Activated naive CD8-positive, alpha-beta T cell (primary cell): ENCODE data around the gene PHF21B.

ENCODE experiments used
- H3K27ac Mint-ChIP-seq: one replicate; pipeline ENCODE4 v1.8.0; 2021; ENCODE audit warnings: mixed read lengths
- H3K27me3 Mint-ChIP-seq: one replicate; pipeline ENCODE4 v1.8.0; 2021; ENCODE audit warnings: mixed read lengths
- H3K36me3 Mint-ChIP-seq: one replicate; pipeline ENCODE4 v1.8.0; 2021; ENCODE audit warnings: mixed read lengths
- H3K4me1 Mint-ChIP-seq: one replicate; pipeline ENCODE4 v1.8.0; 2021; ENCODE audit warnings: low read depth, mixed read lengths
- H3K4me3 Mint-ChIP-seq: one replicate; pipeline ENCODE4 v1.8.0; 2021; ENCODE audit warnings: mild to moderate bottlenecking, mixed read lengths
- H3K9me3 Mint-ChIP-seq: one replicate; pipeline ENCODE4 v1.8.0; 2021; ENCODE audit warnings: low read depth, mixed read lengths

Gene PHF21B

DNA sequence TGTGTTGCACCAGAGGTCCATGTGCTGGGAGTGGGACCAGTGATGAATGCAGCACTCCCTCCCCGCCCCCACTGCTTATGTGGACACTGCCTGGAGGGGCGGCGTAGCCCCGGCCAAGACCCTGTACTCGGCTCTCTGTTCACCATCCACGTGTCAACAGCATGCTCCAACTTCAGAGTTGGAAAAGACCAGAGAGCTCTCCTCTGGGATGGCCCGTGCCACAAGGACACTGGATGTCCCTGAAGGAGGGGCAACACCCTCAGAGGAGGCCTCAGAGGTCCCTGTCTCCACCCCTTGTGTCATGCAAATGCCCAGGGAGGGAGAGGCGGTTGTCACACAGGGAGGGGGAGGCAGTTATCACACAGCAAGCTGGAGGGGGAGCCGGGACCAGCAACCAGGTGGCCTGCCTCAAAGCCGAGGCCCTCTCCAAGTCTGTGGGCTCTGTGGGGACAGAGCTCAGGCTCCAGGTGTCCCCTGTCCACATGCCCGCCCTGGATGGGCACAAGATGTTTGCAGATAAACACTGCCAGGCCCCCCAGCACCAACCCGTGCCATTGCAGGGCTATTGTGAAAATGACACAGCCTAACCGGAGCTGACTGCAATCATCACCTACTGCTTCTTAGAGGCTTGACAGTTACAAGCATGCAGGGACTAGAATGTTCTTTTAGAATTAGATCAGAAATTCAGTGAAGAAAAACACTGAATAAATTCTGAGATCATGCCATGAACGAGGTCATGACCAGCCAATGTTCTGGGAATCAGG is 121.1 kb downstream of the PHF21B start:
- Mint-ChIP-seq H3K36me3 (no peaks in the 10 kb centered on the region), H3K4me3 (no peak overlapping the region), H3K27me3 (no peaks in the 10 kb centered on the region), H3K9me3 (no peaks in the 10 kb centered on the region), H3K4me1 (no peaks in the 10 kb centered on the region), H3K27ac (no peak overlapping the region)

DNA sequence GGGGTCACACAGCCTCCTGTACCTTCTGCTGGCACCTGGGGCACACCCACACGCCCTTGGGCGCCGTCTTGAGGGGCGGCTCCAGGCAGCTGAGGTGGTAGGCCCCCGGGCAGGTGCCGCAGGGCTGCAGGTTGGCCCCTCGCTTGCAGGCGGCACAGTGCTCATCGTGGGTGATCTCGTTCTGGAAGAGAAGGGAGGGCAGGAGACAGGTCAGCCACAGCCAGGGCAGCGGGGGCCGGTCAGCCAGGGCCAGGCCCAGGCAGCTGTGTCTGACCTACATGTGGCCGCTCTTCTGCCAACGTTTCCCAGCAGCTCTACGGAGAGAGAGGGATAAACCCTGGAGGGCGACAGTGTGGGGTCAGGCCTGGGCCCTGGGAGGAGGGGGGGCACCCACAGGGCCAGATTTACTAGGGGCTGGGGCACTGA is 121.9 kb downstream of the PHF21B start:
- Mint-ChIP-seq H3K4me3 (no peak overlapping the region), H3K27me3 (no peaks in the 10 kb centered on the region), H3K27ac (no peak overlapping the region), H3K36me3 (no peaks in the 10 kb centered on the region), H3K4me1 (no peaks in the 10 kb centered on the region), H3K9me3 (no peaks in the 10 kb centered on the region)

DNA sequence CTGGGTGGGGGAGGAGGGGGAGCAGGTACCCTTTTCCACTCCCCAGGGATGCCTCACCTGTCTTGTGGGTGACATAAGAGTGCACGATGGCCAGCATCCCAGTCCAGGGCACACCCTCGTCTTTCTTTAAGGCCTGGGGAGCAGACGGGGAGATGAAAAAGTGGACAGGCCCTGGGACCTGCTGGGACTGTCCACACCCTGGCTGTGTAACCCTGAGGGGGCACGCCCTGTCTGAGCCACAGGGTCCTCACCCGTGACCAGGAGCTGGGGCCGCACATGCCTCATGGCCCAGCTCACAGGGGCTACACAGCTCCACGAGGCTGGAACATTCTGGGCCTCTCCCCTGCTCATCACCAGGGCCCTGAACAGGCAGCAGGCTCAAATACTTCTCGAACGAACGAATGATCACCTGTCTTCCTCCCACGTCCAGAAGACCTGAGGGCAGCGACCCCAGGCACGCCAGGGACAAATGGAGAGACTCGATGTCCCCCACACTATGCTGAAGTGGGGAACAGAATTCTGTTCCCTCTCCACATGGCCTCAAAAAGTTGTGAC is 123.9 kb downstream of the PHF21B start:
- no peak overlapping the region for H3K4me3 Mint-ChIP-seq
- H3K36me3 Mint-ChIP-seq: no peaks in the 10 kb centered on the region
- H3K4me1 Mint-ChIP-seq: no peaks in the 10 kb centered on the region
- no peaks in the 10 kb centered on the region for H3K9me3 Mint-ChIP-seq
- H3K27me3 Mint-ChIP-seq: no peaks in the 10 kb centered on the region
- no peak overlapping the region for H3K27ac Mint-ChIP-seq

DNA sequence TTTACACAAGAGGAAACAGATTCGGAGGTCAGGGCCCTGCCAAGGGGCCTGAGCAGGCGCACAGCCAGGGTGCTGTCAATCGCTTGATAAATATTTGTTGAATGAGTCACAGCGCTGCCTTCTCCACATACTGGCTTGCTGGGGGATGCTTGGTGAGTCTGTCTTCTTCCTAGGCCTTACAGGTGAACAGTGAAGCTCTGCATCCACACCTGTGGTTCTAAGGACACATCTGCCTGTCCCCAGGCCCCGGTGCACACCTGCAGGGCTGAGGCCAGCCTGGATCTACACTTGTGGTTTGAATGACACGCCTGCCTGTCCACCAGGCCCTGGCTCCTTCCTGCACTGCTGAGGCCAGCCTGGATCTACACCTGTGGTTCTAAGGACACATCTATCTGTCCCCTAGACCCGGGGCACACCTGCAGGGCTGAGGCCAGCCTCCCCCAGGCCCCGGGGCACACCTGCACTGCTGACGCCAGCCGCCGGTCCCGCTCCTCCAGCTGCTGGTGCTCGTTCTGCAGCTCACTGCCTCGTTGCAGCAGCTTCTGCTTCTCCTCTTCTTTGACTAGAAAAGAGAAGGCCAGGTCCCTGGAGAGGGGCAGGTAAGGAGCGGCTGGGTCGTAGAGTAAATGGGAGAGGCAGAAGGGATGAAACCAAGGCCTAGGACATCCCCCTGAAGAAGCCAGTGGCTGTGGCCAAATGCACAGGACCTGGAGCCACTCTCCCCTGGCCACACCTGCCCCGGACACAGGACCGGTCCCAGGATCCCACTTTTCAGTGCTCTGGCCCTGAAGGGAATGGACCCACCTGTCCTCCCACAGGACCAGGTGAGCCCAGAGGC is 124.6 kb downstream of the PHF21B start:
- no peaks in the 10 kb centered on the region for H3K9me3 Mint-ChIP-seq
- H3K27ac Mint-ChIP-seq: no peak overlapping the region
- H3K4me3 Mint-ChIP-seq: no peak overlapping the region
- no peaks in the 10 kb centered on the region for H3K27me3 Mint-ChIP-seq
- H3K36me3 Mint-ChIP-seq: no peaks in the 10 kb centered on the region
- H3K4me1 Mint-ChIP-seq: no peaks in the 10 kb centered on the region

DNA sequence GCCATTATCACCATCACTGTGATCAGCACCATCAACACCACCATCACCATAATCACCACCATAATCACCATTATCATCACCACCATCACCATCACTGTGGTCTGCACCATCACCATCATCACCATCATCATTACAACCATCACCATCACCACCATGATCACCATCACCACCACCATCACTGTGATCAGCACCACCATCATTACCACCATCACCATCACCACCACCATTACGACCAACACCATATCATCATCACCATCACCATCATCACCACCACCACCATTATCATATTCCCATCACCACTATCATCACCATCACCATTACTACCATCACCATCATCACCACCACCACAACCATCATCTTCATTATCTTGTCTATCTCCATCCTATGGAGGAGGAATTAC is 125.2 kb downstream of the PHF21B start:
- Mint-ChIP-seq H3K9me3 (no peaks in the 10 kb centered on the region), H3K4me3 (no peak overlapping the region), H3K4me1 (no peaks in the 10 kb centered on the region), H3K27me3 (no peaks in the 10 kb centered on the region), H3K36me3 (no peaks in the 10 kb centered on the region), H3K27ac (no peak overlapping the region)

DNA sequence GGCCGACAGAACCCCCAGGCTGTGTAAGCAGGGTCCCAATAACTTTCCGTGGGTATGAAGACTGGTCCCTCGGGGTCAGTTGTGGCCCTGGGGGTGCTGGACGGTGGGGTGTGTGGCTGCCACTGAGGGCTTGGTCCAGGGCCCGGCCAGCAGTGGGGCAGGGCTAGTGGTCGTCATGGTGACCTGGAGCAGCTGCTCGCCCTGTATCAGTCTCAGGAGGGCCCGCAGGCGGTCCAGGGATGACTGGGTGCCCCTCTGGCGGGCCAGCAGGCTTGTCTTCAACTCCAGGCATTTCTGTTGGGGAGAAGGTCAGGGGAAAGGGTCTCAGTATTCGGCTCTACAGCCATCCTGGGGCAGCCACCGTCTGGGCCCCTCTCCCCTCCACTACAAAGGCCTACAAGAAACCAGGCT is 126.8 kb downstream of the PHF21B start:
- Mint-ChIP-seq H3K27ac (no peak overlapping the region), H3K4me1 (no peaks in the 10 kb centered on the region), H3K27me3 (no peaks in the 10 kb centered on the region), H3K36me3 (no peaks in the 10 kb centered on the region), H3K4me3 (no peak overlapping the region), H3K9me3 (no peaks in the 10 kb centered on the region)

DNA sequence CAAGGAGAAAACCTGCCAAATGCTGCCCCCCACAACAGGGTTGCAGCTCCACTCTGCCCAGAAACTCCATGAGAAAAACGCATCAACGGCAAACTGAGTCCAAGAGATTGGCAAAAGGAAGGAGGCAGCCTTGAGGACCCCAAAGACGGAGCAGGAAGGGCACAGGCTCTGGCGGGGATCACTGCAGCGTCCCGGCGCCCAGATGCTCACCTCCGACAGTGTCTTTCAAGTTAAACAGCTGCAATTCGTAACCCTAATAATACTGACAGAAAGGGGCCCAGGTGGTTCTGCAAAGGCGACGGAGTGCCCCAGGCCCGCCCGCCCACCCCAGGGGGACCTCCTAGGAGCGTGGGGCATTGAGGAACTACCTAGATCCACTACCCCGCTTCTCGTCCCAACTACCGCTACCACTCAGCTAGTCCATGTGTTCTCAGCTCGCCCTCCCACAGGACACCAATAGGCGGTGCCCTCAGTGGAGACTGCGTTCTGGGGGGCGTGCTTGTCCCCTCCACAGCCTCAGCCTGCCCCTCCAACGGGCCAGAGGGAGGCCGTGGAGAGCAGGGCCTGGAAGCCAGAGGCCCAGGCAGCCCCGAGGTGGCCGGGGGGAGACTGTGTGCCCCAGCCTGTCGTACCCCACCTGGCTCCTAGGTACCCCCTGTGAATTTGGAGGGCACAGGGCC is 127.4 kb downstream of the PHF21B start:
- H3K36me3 Mint-ChIP-seq: no peaks in the 10 kb centered on the region
- H3K4me1 Mint-ChIP-seq: no peaks in the 10 kb centered on the region
- H3K27me3 Mint-ChIP-seq: no peaks in the 10 kb centered on the region
- H3K4me3 Mint-ChIP-seq: no peak overlapping the region
- no peak overlapping the region for H3K27ac Mint-ChIP-seq
- H3K9me3 Mint-ChIP-seq: no peaks in the 10 kb centered on the region

DNA sequence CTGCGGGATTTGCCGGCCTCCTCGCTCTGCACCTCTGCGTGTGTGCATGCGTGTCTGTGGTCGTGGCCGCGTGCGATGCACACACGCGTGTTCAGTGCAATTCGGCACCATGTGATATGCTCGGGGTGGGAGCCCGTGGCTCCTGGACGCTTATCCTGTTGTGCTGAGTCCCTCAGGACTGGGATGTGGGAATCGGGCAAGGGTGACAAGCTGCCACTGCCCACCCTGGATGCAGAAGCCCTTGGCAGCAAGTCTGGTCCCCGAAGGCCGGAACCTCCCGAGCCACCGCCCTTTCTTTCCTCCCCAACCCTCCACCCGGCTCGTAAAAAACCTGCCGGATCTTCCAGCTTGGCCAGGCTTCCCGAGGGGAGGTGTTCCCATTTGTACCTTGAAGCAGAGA is 128.2 kb downstream of the PHF21B start:
- no peaks in the 10 kb centered on the region for H3K27me3 Mint-ChIP-seq
- H3K36me3 Mint-ChIP-seq: no peaks in the 10 kb centered on the region
- no peaks in the 10 kb centered on the region for H3K9me3 Mint-ChIP-seq
- no peaks in the 10 kb centered on the region for H3K4me1 Mint-ChIP-seq
- H3K4me3 Mint-ChIP-seq: no peak overlapping the region
- no peak overlapping the region for H3K27ac Mint-ChIP-seq

DNA sequence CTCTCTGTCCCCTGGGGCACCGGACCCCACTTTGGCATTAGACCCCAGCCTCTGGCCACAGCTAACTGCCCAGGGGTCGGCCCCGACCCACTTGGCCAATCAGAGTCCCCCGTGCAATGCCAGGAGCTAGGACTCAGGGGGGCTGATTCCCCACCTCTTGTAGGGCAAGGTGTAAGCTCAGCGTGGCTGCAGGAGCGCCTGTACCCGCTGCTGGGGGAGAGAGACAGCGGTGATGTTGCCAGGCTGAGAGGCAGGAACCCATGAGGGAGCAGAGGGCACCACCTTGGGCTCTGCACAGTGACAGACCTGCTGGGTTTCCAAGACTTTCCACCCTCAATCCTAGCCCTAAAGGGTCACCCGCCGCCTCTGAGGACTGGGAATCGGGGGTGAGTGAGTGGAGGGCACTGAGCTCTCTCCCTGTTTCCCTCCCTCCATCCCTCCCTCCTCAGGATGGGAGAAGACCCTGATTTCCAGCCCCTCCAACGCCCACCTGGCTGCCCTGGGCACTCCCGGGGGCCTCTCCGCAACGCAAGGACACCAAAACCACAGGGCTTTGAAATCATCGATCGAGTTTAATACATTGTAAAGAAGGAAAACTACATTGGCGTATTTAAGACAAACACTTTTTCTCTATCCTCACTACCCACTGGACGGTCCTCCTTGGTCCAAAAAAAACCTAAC is 129.1 kb downstream of the PHF21B start:
- Mint-ChIP-seq H3K36me3 (no peaks in the 10 kb centered on the region), H3K27ac (no peak overlapping the region), H3K9me3 (no peaks in the 10 kb centered on the region), H3K4me3 (no peak overlapping the region), H3K4me1 (no peaks in the 10 kb centered on the region), H3K27me3 (no peaks in the 10 kb centered on the region)

DNA sequence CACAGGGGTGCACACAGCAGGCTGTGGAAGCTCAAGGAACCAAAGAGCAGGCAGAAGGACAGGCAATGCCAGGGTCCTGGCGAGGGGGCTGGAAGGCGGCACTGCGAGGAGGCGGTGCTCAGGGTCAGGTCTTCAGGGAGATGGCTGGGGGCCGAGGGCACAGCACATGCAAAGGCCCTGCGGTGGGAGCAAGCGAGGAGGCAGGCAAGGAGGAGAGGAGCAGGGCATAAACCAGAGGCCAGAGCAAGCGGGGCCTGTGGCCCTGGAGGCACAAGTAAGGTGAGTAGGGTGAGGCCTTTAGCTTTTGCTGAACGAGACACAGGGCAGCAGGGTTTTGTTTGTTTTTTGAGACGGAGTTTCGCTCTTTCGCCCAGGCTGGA is 130.5 kb downstream of the PHF21B start:
- Mint-ChIP-seq H3K4me3 (no peak overlapping the region), H3K9me3 (no peaks in the 10 kb centered on the region), H3K27me3 (no peaks in the 10 kb centered on the region), H3K36me3 (no peaks in the 10 kb centered on the region), H3K4me1 (no peaks in the 10 kb centered on the region), H3K27ac (no peak overlapping the region)

DNA sequence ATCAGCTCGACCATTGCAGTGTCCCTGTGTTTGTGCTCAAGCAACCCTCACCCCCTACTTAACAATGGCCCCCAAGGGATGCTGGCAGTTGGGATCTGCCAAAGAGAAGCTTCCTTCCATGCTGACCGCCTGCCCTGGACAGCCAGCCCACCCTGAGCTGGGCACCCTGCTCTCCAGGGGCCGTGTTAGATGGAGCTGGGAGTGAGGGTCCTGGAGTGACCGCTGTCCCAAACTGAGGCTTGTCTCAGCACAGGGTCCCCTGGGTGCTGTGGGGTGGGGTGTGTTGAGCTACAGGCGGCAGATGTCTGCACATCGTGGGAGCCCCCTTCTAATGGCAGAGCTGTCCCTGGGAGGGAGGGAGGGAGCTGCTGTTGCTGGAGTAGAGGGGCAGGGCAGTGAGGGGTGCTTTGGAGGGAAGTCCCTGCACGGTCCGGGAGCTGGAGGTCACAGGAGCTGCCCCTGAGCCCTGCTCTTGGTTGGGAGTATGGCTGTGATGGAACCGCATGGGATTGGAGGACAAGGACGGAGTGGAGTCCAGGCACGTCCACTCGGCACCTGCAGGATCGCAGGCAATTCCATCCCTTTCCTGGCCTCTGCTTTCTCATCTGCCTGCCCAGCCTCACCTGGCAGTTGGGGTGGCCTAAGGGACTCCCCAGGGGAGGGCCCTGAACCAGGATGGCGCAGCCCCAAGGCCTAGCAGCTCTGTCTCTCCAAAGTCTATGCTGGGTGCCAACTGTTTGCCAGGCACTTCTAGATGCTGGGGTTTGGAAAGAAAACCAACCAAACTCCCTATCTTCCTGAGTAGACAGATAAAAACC is 131.1 kb downstream of the PHF21B start:
- H3K4me1 Mint-ChIP-seq: no peaks in the 10 kb centered on the region
- no peak overlapping the region for H3K27ac Mint-ChIP-seq
- H3K36me3 Mint-ChIP-seq: no peaks in the 10 kb centered on the region
- no peaks in the 10 kb centered on the region for H3K9me3 Mint-ChIP-seq
- no peak overlapping the region for H3K4me3 Mint-ChIP-seq
- H3K27me3 Mint-ChIP-seq: no peaks in the 10 kb centered on the region

DNA sequence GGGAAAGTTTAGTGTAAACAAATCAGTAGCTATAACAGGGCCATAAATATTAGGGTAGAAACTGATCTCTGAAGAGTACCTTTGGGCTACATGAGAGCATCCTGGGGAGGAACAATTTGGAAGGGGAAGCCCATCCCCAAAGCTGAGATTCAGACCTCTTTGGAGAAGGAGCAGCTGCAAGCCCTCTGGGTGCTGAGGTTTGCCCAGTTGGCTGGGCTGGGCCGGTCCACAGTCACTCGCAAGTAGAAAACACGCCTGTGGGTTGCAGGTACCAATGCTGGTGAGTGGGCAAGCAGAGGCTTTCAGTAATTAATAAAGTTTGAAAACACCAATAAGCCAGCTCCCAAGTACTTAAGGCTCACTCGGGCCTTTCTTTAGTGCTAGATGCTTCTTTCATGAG is 132.9 kb downstream of the PHF21B start:
- H3K9me3 Mint-ChIP-seq: no peaks in the 10 kb centered on the region
- no peaks in the 10 kb centered on the region for H3K4me1 Mint-ChIP-seq
- H3K36me3 Mint-ChIP-seq: no peaks in the 10 kb centered on the region
- H3K27ac Mint-ChIP-seq: no peak overlapping the region
- no peak overlapping the region for H3K4me3 Mint-ChIP-seq
- H3K27me3 Mint-ChIP-seq: peaks cover 1% of the 10 kb centered on the region

DNA sequence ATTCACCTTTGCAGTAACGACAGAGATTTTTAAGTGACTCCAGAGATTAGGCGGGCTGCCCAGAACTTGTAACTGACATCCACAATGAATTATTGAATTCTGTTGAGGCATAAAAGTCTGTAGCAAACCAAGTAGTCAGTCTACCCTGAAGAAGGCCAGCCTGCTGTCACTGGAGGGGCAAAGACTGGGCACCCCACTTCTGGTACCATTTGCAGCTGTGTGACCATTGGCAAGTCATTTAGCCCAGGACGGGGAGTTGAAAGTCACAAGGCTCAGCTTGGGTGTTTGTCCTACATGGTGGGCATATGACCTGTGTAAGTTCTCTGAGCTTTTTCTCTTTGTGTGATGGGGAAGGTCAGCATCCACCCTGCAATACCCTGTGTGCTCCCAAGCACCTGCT is 138.0 kb downstream of the PHF21B start:
- no peaks in the 10 kb centered on the region for H3K4me1 Mint-ChIP-seq
- peaks cover 2% of the 10 kb centered on the region for H3K36me3 Mint-ChIP-seq
- H3K9me3 Mint-ChIP-seq: no peaks in the 10 kb centered on the region
- no peak overlapping the region for H3K4me3 Mint-ChIP-seq
- H3K27ac Mint-ChIP-seq: no peak overlapping the region
- peaks cover 6% of the 10 kb centered on the region for H3K27me3 Mint-ChIP-seq

DNA sequence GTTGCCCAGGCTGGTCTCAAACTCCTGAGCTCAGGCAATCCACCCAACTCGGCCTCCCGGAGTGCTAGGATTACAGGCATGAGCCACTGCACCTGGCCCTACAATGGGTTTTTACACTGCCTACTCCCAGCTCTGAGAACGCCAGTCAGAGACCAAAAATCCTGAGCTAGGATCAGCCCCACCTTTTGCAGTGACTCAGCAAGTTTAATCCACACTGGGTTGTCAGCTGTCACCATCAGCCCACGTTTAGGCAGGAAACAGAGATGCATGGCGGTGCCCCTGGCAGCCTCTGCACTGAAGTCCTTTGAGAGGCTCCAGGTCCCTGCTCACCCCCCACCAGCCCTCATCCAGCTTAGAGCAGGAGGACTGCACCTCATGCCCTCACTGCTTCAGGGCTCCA is 139.8 kb downstream of the PHF21B start:
- H3K27me3 Mint-ChIP-seq: peaks cover 6% of the 10 kb centered on the region
- H3K27ac Mint-ChIP-seq: no peak overlapping the region
- no peaks in the 10 kb centered on the region for H3K4me1 Mint-ChIP-seq
- H3K4me3 Mint-ChIP-seq: no peak overlapping the region
- peaks cover 2% of the 10 kb centered on the region for H3K36me3 Mint-ChIP-seq
- H3K9me3 Mint-ChIP-seq: no peaks in the 10 kb centered on the region
